Renal cortex interstitium (tissue), 11 donors: Measurements from ENCODE around the gene SLCO4A1. TPM values are rescaled to one million over a fixed set of nuclear protein-coding genes. Genes with fewer than 3 reads are reported as not detected.
A peak's percentile ranks its signal among the peaks of the same experiment; 100 is the strongest.

ENCODE experiments used
- DNase-seq, 11 donors: peaks; one replicate each; pipeline ENCODE4 v3.0.0-alpha.2; 2013; ENCODE audit warnings: low read depth in 9 of 11, low spot score in 4 of 11; ENCODE audit errors: extremely low read depth in 1 of 11
- polyA plus RNA-seq, 3 donors: library from polyadenylated mRNA; unstranded; fragments of 120-200 nt; gene quantifications; one replicate each; pipeline ENCODE4 v1.2.1, GENCODE V29; 2013; ENCODE audit not compliant: insufficient read length in 3 of 3

The SLCO4A1 gene
- polyA plus RNA-seq, 3 donors = 3.3 to 20.5 (median 4.2) TPM

DNA sequence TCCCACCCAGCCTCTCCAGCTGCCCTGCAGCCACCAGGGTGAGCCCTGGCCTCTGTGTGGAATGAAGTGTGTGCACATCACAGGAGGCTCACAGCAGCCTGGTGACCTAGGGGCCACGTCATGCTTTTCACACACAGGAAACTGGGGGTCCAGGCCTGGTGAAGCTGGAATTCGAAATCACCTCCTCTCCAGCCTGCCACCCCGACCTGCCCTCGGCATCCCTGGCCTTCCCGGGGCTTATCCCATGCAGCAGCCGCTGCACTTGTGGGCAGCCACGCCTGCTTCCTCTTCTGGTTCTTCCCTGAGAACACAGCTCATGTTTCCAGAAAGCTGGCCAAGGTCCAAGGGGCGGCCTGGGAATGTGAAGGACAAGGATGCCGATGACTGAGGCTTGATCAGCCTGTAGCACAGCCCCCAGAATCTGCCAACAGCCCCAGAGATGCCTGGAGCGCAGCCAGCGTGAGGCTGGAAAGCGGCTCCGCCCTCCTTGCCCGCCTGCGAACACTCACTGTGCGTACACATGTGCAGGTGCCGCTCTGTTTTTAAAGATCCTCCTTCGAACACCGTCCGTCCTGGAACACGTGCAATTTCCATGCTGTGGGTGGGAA, 62.1 kb downstream of the SLCO4A1 start:
- DNase-seq = peak; percentile 46 to 88 (median 80)

DNA sequence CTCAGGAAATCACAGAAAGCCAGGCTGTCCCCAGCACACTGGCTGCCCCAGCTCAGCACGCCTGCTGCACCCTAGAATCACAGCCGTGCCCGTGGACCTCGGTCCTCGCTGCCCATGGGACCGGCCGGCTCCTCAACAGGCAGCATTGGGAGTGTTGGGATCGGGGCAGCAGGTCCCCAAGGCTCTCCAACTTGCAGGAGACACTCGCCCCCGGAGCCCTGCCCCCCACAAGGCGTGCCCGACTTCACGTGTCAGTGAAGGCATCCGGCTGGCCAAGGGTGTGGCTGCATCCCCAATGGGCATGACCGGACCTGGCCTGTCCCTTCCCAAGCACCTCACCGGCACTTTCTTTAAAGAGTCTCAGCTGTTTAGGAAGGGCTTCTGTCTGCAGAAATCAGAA, 63.3 kb downstream of the SLCO4A1 start:
- DNase-seq = no peak

DNA sequence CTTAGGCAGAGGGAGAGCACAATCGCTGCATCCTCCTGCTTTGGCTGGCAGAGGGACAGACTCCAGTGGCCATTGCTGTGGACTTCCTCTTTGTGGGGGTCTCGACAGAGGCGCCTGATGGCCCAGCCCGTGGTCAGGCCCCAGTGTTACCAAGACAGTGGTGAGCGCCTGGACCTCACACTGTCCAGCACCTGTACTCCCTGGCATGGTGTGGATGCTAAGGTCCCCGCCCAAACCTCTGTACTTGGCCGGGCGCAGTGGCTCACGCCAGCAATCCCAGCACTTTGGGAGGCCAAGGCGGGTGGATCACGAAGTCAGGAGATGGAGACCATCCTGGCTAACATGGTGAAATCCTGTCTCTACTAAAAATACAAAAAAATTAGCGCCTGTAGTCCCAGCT, 64.0 kb downstream of the SLCO4A1 start:
- no peak for DNase-seq

DNA sequence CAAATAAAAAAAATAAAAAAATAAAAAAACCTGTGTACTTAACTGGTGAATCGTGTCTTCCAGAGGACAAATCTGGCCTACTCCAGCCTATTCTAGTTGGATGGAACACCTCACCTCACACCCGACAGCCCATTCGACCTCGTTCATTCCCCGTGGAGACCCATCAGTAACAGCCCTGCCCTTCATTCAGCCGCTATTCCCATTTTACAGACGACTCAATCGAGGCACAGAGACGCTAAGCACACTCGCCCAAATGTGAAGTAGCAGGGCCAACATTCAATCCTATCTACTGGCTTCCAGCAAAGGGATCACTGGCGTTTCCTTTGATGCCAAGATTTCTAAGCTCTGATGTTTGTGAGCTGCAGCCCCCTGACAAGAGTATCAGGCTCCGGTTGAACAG, 64.6 kb downstream of the SLCO4A1 start:
- DNase-seq = no peak

DNA sequence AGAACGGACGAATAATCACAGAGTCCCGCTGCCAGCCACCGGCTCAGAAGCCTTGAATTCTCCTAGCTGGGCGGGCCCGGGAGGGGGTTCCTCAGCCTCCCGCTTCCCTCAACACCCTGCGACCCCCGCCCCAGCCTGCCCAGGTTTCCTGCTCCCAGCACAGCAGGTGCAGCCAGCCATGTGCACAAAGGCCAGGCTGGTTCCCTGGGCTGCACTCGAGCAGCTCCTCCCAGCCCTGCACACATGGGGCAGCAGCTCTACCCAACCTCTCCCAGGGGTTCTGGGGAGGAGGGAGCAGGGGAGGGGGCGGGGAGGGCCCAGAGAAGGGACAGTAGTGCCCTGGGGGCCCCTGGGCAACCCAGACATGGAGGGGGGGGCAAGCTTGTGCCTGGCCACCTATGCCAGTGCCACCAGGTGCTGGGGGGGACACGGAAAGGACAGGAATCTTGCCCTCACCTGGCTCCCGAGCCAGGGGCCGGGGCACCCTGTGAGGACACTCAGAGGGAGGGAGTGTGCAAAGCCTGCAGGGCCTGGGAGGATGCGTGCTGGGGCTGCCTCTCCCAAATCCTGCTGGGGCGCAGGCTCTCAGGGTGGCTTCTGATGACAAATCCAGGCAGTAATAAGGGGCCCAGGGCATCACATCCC, 65.1 kb downstream of the SLCO4A1 start:
- DNase-seq = no peak

DNA sequence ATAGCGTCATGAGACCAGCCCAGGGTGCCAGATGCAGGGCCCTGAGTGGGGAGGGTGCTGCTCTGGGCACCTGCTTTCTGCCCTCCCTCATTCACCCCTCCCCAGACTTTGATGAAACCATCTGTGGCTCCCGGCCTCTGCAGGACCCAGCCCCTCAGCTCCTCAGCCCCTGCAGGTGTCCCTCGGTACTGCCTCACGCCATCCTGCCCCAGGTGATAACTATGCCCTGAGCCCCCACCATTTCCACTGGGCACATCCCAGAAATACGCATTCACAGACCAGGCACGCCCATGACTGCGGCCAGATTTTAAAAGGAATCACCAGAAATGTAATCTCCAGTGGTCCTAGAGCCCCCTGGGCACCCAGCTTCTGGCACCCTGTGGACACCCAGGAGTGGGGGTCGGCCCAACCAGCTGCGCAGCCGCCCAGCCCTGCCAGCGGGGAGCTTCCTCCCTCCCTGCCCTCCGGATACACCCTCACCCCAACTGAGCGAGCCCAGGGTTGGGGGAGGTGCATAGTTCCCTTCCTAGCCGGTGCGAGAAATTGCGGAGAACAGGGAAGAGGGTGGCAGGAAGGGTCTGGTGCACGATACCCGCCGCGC, 65.7 kb downstream of the SLCO4A1 start:
- no peak for DNase-seq

DNA sequence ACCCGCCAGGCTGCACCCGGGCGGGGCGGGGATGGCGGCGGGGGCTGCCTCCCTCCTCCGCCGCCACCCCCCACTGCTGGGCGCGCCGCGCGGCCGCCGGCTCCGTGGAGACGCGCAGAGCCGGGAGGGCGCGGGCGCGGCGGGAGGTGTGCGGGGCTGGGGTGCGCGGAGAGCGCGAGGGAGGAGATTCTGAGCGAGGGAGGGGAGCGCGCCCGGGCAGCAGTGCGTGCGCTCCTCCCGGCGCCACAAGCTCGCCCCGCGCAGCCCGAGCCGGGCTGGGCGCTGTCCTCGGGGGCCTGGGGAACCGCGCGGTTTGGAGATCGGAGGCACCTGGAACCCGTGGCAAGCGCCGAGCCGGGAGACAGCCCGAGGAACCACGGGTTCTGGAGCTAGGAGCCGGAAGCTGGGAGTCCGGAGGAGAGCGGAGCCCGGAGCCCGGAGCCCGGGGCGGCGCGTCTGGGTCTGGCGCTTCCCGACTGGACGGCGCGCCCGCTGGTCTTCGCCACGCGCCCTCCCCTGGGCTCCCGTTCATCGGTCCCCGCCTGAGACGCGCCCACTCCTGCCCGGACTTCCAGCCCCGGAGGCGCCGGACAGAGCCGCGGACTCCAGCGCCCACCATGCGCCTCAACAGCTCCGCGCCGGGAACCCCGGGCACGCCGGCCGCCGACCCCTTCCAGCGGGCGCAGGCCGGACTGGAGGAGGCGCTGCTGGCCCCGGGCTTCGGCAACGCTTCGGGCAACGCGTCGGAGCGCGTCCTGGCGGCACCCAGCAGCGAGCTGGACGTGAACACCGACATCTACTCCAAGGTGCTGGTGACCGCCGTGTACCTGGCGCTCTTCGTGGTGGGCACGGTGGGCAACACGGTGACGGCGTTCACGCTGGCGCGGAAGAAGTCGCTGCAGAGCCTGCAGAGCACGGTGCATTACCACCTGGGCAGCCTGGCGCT, 66.6 kb downstream of the SLCO4A1 start, which contains the start of gene NTSR1:
Gene NTSR1 (plus strand): TSS at position 246 of the 946 bp plus-strand sequence. CDS start 372 bp downstream, at position 618.
- DNase-seq = no peak

DNA sequence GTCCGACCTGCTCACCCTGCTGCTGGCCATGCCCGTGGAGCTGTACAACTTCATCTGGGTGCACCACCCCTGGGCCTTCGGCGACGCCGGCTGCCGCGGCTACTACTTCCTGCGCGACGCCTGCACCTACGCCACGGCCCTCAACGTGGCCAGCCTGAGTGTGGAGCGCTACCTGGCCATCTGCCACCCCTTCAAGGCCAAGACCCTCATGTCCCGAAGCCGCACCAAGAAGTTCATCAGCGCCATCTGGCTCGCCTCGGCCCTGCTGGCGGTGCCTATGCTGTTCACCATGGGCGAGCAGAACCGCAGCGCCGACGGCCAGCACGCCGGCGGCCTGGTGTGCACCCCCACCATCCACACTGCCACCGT, 67.2 kb downstream of the SLCO4A1 start:
- no peak for DNase-seq

DNA sequence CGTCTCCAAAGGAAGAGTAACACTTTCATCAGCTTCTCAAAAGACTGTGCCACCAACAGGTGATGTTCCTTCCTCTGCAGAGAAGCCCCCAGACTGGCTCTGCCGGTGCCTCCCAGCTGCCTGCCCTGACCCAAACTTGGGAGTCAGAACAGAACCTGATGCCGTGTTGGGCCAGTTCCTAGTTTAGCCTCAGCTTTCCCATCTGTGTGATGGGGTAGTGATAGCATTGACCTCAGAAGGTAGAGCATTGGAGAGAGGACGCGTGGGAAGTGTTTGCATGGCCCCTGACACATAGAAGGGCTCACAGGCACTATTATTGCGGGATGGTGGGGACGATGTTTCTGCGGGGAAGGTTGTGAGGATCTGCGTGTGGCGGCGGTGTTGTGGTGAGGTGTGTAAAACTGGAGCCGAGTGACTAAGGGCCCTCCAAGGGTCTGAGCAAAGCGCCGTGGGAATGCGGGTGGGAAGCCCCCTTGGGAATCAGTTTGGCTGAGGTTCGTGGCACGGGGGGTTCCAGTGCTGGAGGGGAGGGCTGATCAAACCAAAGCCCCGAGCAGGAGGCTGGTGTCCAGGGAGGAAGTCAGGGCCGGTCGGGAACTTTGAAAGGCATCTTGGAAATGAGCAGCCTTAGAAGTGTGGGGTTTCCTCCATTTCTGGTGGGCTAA, 68.0 kb downstream of the SLCO4A1 start:
- DNase-seq = no peak

DNA sequence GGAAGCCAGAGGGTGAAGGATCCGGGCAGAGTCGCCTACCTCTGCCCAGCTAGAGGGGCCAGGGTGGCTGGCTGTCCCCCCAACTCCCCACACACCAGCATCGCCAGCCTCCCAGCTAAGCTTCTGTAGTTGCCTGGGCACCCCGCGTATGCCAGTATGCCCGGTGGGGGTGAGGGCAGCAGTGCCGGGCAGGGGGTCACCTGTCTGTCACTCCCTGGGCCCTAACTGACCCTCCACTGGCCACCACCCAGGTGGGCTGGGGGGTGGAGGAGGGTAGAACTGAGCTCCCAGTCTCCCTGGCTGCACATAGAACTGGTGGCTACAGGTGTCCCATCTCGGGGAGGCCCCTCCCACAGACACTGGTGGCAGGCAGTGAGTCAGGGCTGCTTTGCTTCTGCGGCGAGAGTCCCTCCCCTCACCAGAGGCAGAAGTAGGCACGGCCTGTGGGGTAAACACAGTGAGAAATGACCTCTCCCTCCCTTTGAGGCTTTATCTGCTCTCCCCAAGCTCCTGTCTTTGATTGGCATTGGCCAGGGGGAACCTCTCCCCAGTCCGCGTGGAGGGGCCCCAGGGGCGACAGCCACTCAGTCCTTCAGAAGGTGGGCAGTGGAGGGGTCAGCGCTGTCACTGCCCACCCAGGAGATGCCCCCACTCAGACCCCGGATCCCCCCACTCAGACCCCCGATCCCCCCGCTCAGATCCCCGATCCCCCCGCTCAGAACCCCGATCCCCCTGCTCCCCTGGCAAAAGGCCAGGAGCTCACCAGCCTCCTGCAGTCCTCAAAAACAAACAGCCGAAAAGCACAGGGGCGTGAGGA, 68.8 kb downstream of the SLCO4A1 start:
- no peak for DNase-seq

DNA sequence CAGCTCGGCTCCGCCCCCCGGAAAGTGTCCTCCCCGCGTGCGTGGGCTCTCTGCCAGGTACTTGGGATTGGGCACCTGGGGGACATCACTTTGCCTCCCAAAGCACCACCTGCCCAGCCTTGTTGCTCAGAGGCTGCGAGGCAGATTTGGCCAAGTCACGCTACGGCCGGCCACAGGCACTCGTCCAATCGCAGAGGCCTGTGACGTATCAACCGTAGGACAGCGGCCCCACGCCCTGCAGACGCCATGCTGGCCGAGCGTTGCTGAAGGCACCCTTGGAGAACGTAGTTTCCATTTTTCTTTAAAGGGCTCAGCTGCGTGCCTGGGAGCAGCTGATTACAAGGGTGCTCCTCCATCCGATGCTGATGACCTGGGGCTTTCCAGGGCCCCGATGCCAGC, 69.4 kb downstream of the SLCO4A1 start:
- DNase-seq = no peak

DNA sequence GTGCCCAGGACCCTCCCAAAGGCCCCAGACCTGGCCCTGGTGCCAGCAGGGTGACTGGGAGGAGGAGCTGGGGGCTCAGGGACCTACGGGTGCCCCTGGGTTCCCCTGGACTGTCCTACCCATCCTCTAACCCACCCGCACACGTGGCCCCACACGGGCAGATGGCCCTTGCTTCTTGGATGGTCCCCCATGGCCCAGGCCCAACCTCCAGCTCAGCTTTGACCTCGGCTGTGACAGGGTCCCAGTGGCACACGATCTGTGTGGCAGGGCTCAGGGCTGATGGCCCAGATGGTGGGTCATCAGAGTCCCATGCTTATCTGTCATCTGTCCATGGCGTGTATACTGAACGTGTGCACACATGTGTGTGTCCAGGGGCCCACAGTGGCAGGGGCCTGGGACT, 70.3 kb downstream of the SLCO4A1 start:
- DNase-seq = no peak

DNA sequence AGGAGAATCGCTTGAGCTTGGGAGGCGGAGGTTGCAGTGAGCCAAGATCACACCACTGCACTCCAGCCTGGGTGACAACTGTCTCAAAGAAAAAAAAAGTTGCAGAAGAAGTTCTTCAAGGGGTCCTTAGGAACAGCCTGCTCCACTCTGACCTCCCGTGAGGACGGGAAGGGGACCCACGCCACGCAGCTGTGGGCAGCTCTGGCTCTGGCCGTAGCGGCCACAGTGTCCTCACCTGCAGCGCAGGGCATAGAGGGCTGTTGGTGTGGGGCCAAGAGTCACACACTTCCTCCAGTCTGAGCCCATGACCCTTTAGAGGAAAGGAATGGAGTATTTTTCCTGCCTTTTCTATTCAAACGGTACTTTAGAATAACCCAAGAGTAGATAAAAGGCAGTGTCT, 71.7 kb downstream of the SLCO4A1 start:
- no peak for DNase-seq

DNA sequence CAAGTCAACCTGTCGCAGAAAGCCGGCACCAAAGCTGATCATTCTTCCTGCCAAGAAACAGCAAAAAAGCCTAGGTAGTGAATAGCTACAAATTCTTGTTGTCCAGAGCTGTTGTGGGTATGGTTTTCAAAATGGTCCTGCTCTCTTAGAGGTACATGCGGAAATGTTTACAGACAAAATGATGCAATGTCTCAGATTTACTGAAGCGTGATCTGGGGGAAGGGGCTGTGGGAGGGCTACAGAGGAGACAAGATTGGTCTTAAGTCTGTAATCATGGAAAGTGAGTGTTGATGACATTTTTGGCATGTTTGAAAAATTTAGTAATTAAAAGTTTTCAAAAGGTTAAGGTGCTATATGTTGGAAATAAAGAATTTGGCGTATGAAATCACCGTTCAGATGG, 72.5 kb downstream of the SLCO4A1 start:
- DNase-seq = no peak

DNA sequence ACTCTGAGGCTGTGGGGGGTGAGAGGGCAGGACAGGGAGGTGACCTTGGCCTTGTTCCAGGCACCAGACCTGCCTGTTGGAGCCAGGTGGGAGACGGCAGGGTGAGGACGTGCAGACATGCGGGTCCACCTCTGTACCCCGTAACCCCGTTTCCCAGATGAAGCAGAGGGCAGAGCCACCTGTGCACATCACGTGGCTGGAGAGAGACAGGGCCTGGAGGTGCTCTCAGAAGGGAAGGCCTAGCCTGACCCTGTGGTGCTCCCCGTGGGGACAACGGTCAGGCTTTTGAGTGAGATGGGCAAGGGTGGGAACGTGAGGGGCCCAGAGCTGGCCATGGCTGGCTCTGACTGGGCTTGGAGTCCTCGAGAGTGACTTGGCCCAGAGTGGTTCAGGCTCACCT, 72.9 kb downstream of the SLCO4A1 start:
- no peak for DNase-seq

DNA sequence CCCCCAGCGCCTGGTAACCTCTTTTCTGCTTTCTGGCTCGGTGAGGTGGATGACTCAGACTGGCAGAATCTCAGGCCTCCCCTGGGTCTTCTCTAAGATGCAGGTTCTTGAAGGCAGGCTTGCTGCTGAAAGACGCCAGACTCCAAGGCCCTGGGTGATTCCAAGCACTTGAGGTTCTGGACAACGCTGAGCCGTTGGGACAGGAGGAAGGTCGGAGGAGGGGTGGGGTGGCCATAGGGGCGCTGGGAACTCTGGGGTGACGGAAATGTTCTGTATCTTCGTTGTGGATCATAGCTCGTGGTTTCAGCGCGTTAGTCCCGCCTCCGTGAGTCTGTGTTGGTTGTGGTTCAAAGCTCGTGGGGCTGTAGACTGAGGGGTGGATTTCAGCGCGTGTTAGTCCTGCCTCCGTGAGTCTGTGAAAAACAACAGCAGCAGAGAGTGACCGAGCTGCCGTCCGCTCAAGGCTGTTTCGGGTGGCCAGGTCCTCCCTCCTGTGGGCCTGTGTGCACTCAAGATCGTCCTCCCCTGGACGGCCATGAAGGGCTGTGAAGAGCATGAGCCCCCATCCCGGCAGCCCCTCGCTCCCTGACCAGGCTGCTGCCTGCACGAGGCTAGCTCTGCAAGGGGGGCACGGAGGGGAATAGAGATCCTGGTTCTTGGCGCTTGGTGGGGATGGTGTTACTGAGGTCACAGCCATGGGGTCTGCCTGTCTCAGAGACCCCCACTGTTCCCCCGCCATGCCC, 74.1 kb downstream of the SLCO4A1 start:
- no peak for DNase-seq

DNA sequence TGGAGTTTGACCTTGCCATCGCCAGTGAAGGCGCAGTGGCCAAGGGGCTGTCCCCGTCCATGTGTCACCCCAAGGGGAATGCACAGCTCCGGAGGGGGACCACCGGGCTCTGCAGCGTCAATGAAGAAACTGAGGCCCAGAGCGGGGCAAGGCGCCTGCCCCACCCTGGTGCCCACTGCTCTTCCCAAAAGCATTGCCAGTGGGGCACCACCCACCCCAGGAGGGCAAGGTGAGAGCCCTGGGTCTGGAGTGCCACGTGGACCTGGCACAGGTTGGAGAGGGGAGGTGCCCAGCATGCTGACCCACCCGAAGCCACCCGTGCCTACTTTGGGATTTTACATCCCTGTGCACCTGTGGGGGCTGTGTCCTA, 74.6 kb downstream of the SLCO4A1 start:
- DNase-seq = no peak

DNA sequence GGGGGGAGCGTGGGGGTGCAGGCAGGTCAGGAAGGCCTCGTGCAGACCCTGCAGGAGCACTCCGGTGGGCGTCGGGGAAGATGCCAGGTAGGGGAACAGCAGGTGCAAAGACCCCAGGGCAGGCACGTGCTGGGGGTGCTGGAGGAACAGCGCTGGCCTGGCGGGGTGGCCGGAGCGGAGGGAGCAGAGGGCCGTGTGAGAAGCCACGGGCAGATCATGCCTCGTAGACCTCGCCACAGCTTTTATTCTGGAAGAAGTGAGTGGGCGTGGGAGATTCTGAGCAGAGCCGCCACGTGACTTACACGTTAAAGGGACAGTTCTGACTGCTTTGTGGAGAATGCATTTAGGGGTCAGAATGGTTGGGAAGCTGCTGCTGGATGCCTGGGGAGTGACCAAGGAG, 75.6 kb downstream of the SLCO4A1 start:
- DNase-seq = no peak
